Measurements from ENCODE around the gene RUSF1. TPM values are rescaled to one million over a fixed set of nuclear protein-coding genes. Genes with fewer than 3 reads are reported as not detected.

The RUSF1 gene
- total and polyA plus RNA-seq, 4 donors, result 21.8 to 73.1 (median 49.5) TPM

DNA sequence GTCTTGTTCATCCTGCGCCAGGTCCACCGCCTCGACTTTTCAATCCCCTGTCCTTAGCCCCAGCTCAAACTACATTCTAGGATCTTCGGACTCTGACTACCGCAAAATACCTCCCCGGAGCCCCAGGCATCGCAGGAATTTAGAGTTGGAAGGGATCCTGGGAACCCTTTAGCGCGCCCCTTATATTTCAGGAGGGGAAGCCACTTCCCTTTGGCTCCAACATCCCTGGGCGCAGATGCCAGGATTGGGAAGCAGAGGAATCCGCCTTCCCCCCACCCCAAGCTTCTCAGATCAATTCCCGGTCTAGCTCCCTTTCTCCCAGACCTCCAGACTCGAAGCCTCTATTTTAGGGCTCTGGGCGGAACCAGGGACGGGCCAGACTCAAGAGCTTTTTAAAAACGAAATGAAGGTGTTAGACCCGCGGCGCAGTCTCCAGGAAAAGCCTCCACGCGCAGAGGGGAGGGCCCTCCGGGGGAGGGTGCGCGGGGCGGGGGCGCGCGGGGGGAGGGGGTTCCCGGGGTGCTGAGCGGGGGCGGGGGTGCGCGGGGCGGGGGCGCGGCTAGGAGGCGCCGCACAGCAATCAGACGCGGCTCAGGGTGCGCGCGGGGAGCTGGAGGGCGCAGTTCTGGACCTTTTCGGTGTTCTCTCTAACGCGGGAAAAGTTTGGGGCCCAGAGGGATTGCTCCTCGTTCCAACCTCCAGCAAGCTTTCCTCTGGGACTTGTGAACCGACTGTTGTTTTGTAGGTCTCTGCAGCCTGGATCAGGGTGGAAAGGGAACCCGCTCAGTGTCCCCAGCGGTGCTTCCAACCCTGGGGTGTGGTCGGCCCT is 21.1 kb upstream of the RUSF1 start (continued):
- TF ChIP-seq, protein P1, sequence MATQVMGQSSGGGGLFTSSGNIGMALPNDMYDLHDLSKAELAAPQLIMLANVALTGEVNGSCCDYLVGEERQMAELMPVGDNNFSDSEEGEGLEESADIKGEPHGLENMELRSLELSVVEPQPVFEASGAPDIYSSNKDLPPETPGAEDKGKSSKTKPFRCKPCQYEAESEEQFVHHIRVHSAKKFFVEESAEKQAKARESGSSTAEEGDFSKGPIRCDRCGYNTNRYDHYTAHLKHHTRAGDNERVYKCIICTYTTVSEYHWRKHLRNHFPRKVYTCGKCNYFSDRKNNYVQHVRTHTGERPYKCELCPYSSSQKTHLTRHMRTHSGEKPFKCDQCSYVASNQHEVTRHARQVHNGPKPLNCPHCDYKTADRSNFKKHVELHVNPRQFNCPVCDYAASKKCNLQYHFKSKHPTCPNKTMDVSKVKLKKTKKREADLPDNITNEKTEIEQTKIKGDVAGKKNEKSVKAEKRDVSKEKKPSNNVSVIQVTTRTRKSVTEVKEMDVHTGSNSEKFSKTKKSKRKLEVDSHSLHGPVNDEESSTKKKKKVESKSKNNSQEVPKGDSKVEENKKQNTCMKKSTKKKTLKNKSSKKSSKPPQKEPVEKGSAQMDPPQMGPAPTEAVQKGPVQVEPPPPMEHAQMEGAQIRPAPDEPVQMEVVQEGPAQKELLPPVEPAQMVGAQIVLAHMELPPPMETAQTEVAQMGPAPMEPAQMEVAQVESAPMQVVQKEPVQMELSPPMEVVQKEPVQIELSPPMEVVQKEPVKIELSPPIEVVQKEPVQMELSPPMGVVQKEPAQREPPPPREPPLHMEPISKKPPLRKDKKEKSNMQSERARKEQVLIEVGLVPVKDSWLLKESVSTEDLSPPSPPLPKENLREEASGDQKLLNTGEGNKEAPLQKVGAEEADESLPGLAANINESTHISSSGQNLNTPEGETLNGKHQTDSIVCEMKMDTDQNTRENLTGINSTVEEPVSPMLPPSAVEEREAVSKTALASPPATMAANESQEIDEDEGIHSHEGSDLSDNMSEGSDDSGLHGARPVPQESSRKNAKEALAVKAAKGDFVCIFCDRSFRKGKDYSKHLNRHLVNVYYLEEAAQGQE (IDR thresholded peaks at IDR 0.05), result no peak
- TF ChIP-seq, protein P2, sequence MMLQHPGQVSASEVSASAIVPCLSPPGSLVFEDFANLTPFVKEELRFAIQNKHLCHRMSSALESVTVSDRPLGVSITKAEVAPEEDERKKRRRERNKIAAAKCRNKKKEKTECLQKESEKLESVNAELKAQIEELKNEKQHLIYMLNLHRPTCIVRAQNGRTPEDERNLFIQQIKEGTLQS (IDR thresholded peaks at IDR 0.05), result no peak
- TF ChIP-seq HNF4G (IDR thresholded peaks at IDR 0.05), result no peak

DNA sequence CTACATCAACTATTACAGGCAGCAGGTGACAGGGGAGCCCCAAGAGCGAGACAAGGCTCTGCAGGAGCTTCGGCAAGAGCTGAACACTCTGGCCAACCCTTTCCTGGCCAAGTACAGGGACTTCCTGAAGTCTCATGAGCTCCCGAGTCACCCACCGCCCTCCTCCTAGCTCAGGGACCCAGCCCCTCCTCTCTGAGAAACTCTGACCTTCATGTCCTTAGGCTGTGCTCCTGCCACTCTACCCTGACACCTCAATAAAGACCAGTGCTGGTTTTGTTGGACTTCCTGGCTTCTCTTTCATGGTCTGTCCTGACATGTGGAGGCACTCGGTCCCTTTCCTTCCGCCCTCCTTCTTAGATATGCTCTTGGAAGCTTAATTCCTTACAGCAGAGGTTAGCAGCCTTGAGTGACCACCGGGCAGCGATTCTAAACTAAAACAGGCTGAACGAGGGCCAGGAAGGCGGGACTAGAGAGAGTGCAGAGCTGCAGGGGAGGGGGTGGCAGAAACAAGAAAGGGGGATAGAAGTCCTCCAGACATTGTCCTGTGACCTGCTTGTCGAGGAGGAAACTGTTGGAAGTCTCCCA is 20.4 kb upstream of the RUSF1 start:
- no peaks in the 10 kb centered on the region for H3K4me1 ChIP-seq (ENCODE audit: control insufficient read depth in 4 of 4, insufficient read depth in 4 of 4, low read length in 3 of 4)
- H3K27ac ChIP-seq (ENCODE audit: low read depth in 1 of 2, low read length in 2 of 2), result no peak overlapping the region
- no peaks in the 10 kb centered on the region for H3K9me3 ChIP-seq (ENCODE audit: control insufficient read depth in 4 of 4, low read length in 3 of 4)
- H3K4me3 ChIP-seq (ENCODE audit: low read depth in 1 of 3, low read length in 3 of 3), result peak overlapping the region in 1 of 3 donors; percentile 31
- H3K9ac ChIP-seq (ENCODE audit: low read depth in 1 of 2, low read length in 2 of 2), result no peak overlapping the region
- 30% methylated on average over 11 of the region's 11 CpGs for WGBS
- DNase-seq (ENCODE audit: low spot score), result no peak
- H3K27me3 ChIP-seq (ENCODE audit: control insufficient read depth in 4 of 4, insufficient read depth in 4 of 4, low read length in 3 of 4), result peaks cover 0 to 9% (median 2%) of the 10 kb centered on the region in 4 donors
- no peaks in the 10 kb centered on the region for H3K36me3 ChIP-seq (ENCODE audit: control insufficient read depth in 4 of 4, insufficient read depth in 3 of 4, low read depth in 1 of 4, low read length in 3 of 4)
- TF ChIP-seq, protein P3, sequence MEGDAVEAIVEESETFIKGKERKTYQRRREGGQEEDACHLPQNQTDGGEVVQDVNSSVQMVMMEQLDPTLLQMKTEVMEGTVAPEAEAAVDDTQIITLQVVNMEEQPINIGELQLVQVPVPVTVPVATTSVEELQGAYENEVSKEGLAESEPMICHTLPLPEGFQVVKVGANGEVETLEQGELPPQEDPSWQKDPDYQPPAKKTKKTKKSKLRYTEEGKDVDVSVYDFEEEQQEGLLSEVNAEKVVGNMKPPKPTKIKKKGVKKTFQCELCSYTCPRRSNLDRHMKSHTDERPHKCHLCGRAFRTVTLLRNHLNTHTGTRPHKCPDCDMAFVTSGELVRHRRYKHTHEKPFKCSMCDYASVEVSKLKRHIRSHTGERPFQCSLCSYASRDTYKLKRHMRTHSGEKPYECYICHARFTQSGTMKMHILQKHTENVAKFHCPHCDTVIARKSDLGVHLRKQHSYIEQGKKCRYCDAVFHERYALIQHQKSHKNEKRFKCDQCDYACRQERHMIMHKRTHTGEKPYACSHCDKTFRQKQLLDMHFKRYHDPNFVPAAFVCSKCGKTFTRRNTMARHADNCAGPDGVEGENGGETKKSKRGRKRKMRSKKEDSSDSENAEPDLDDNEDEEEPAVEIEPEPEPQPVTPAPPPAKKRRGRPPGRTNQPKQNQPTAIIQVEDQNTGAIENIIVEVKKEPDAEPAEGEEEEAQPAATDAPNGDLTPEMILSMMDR (IDR thresholded peaks at IDR 0.05; ENCODE audit: low read depth, low read length, missing input control), result no peak
- TF ChIP-seq NR2F2 (IDR thresholded peaks at IDR 0.05) (no peak), RXRA (IDR thresholded peaks at IDR 0.05) (no peak), FOXA2 (IDR thresholded peaks at IDR 0.05) (no peak)
- TF ChIP-seq, protein P4, sequence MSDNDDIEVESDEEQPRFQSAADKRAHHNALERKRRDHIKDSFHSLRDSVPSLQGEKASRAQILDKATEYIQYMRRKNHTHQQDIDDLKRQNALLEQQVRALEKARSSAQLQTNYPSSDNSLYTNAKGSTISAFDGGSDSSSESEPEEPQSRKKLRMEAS (IDR thresholded peaks at IDR 0.05), result no peak

DNA sequence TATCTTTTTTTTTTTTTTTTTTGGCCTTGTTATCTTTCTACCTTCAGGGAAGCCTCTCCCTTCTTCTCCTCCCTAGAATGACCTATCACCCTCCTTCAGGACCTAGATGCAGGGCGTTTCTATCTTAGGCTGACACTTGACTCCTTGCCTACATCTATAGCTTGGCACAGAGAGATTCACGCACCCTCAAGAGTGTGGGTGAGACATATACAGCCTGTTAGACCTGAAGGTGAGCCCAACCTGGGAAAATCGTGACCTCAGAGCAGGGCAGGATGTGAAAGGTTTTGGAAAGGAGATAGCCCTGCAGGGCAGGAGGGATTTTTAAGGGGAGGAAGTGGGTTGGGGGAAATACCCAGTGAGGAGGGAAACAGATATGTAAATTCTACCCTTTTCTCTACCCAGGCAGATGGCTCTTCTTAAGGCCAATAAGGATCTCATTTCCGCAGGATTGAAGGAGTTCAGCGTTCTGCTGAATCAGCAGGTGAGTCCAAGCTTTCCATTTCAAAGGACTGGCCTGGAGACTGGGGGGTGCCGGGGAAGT is 19.6 kb upstream of the RUSF1 start, which contains the start of gene AHSP:
AHSP (plus strand) TSS at position 167 of the 541 bp plus-strand sequence; CDS start at position 407, 240 bp downstream.
- whole genome bisulfite sequencing, result 47% methylated on average over 6 of the region's 6 CpGs
- Histone ChIP-seq H3K27ac (ENCODE audit: low read depth in 1 of 2, low read length in 2 of 2) (no peak within 1 kb of the TSS), H3K36me3 (ENCODE audit: control insufficient read depth in 4 of 4, insufficient read depth in 3 of 4, low read depth in 1 of 4, low read length in 3 of 4) (no peaks in the 10 kb centered on the region), H3K9ac (ENCODE audit: low read depth in 1 of 2, low read length in 2 of 2) (no peak within 1 kb of the TSS), H3K4me1 (ENCODE audit: control insufficient read depth in 4 of 4, insufficient read depth in 4 of 4, low read length in 3 of 4) (no peaks in the 10 kb centered on the region), H3K4me3 (ENCODE audit: low read depth in 1 of 3, low read length in 3 of 3) (no peak within 1 kb of the TSS), H3K27me3 (ENCODE audit: control insufficient read depth in 4 of 4, insufficient read depth in 4 of 4, low read length in 3 of 4) (peaks cover 0 to 9% (median 2%) of the 10 kb centered on the region in 4 donors), H3K9me3 (ENCODE audit: control insufficient read depth in 4 of 4, low read length in 3 of 4) (no peaks in the 10 kb centered on the region)
- peak; percentile 79 for DNase-seq (ENCODE audit: low spot score)
- TF ChIP-seq, protein P1 (IDR thresholded peaks at IDR 0.05), result no peak
- TF ChIP-seq SP1 (IDR thresholded peaks at IDR 0.05) (no peak), HNF4A (conservative IDR thresholded peaks at IDR 0.05) (no peak), FOXA2 (IDR thresholded peaks at IDR 0.05) (no peak), NR2F2 (IDR thresholded peaks at IDR 0.05) (no peak), FOXA1 (IDR thresholded peaks at IDR 0.05) (no peak), YY1 (IDR thresholded peaks at IDR 0.05) (no peak), RAD21 (IDR thresholded peaks at IDR 0.05) (no peak), HNF4G (IDR thresholded peaks at IDR 0.05) (no peak), TAF1 (conservative IDR thresholded peaks at IDR 0.05) (no peak), JUND (IDR thresholded peaks at IDR 0.05) (no peak)
- TF ChIP-seq, protein P4 (IDR thresholded peaks at IDR 0.05), result no peak
- TF ChIP-seq, protein P5, sequence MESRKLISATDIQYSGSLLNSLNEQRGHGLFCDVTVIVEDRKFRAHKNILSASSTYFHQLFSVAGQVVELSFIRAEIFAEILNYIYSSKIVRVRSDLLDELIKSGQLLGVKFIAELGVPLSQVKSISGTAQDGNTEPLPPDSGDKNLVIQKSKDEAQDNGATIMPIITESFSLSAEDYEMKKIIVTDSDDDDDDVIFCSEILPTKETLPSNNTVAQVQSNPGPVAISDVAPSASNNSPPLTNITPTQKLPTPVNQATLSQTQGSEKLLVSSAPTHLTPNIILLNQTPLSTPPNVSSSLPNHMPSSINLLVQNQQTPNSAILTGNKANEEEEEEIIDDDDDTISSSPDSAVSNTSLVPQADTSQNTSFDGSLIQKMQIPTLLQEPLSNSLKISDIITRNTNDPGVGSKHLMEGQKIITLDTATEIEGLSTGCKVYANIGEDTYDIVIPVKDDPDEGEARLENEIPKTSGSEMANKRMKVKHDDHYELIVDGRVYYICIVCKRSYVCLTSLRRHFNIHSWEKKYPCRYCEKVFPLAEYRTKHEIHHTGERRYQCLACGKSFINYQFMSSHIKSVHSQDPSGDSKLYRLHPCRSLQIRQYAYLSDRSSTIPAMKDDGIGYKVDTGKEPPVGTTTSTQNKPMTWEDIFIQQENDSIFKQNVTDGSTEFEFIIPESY (IDR thresholded peaks at IDR 0.05), result no peak

All from liver (tissue), 9 donors.